H1 (cell line): ENCODE measurements around the gene ELMO1. TPM values are rescaled to one million over a fixed set of nuclear protein-coding genes. Genes with fewer than 3 reads are reported as not detected.
A peak's percentile ranks its signal among the peaks of the same experiment; 100 is the strongest.

Experiments used
- CTCF ChIA-PET: fragments of 300-600 bp; sonication (Branson Sonifier 250); formaldehyde crosslinking; loops from one replicate; lab custom pipeline; 2021; ENCODE audit not compliant: partially characterized antibody; lab: Charles Lee
- POLR2A ChIA-PET: fragments of 300-600 bp; sonication (Branson Sonifier 250); formaldehyde crosslinking; loops from one replicate; lab custom pipeline; 2021; ENCODE audit warnings: inconsistent platforms; ENCODE audit not compliant: partially characterized antibody; lab: Charles Lee
- DNase-seq, 2 experiments: peaks; one replicate each; pipeline versions ENCODE4 v3.0.0 to v3.0.0-alpha.2; 2010 to 2022; ENCODE audit warnings: low spot score in 2 of 2, low read depth in 1 of 2, mixed read lengths in 1 of 2
- FAIRE-seq: peaks from 2 replicates; lab custom pipeline; 2011; peaks lifted over from hg19 to GRCh38; lab: Jason Lieb, UNC
- H2AFZ ChIP-seq: 2 replicates; pipeline ENCODE4 v1.8.1; 2012; ENCODE audit warnings: low read length, inconsistent platforms
- H2AK5ac ChIP-seq: 2 replicates; pipeline ENCODE4 v1.6.1; 2013; ENCODE audit warnings: low read depth, low read length
- H2BK120ac ChIP-seq: replicated peaks from 2 replicates; pipeline ENCODE3; 2013; ENCODE audit warnings: low read depth, low read length, inconsistent platforms
- H2BK12ac ChIP-seq: 2 replicates; pipeline ENCODE4 v1.6.1; 2013; ENCODE audit warnings: low read depth, low read length
- H2BK15ac ChIP-seq: 2 replicates; pipeline ENCODE4 v1.6.1; 2013; ENCODE audit warnings: low read length
- H2BK20ac ChIP-seq: 2 replicates; pipeline ENCODE4 v1.6.1; 2013; ENCODE audit warnings: low read length
- H2BK5ac ChIP-seq: 2 replicates; pipeline ENCODE4 v1.6.1; 2013; ENCODE audit warnings: low read depth, low read length
- H3K14ac ChIP-seq: 2 replicates; pipeline ENCODE4 v1.6.1; 2013; ENCODE audit warnings: inconsistent platforms; ENCODE audit not compliant: insufficient read length
- H3K18ac ChIP-seq: 2 replicates; pipeline ENCODE4 v1.6.1; 2013; ENCODE audit warnings: low read length; ENCODE audit errors: extremely low read depth
- H3K23ac ChIP-seq: 2 replicates; pipeline ENCODE4 v1.6.1; 2013; ENCODE audit warnings: inconsistent platforms; ENCODE audit not compliant: insufficient read length
- H3K23me2 ChIP-seq: 2 replicates; pipeline ENCODE4 v1.6.1; 2013; ENCODE audit warnings: low read depth, low read length
- H3K27ac ChIP-seq: 2 replicates; pipeline ENCODE4 v1.6.1; 2011; ENCODE audit warnings: low read depth, low read length, inconsistent platforms
- H3K27me3 ChIP-seq, 4 experiments: replicated peaks in 1 of 4; 1 replicate in 1 of 4; 2 replicates in 3 of 4; pipeline versions ENCODE4 v1.6.1 to v1.8.1; 2011 to 2013; ENCODE audit warnings: low read length in 3 of 4, mild to moderate bottlenecking in 3 of 4, inconsistent platforms in 2 of 4, mixed read lengths in 2 of 4, moderate library complexity in 1 of 4; ENCODE audit not compliant: control insufficient read depth in 3 of 4, insufficient read depth in 3 of 4; ENCODE audit errors: extremely low read depth in 1 of 4
- H3K36me3 ChIP-seq, 4 experiments: 2 replicates each; pipeline versions ENCODE4 v1.6.1 to v1.8.1; 2011 to 2013; ENCODE audit warnings: mild to moderate bottlenecking in 4 of 4, low read length in 3 of 4, moderate library complexity in 2 of 4, control low read depth in 1 of 4, inconsistent platforms in 1 of 4; ENCODE audit not compliant: insufficient read depth in 4 of 4, control insufficient read depth in 2 of 4
- H3K4ac ChIP-seq: replicated peaks from 2 replicates; pipeline ENCODE3; 2013; ENCODE audit warnings: low read length, low read depth, mixed read lengths, inconsistent platforms; ENCODE audit not compliant: insufficient read length
- H3K4me1 ChIP-seq, 4 experiments: replicated peaks in 1 of 4; 1 replicate in 1 of 4; 2 replicates in 3 of 4; pipeline versions ENCODE4 v1.6.1 to v1.8.1; 2011 to 2013; ENCODE audit warnings: low read length in 3 of 4, inconsistent platforms in 2 of 4, mixed read lengths in 1 of 4; ENCODE audit not compliant: insufficient read depth in 4 of 4, control insufficient read depth in 3 of 4
- H3K4me2 ChIP-seq, 2 experiments: 2 replicates each; pipeline versions ENCODE4 v1.6.1 to v1.8.1; 2011 to 2013; ENCODE audit warnings: low read depth in 2 of 2, low read length in 2 of 2, control low read depth in 1 of 2, inconsistent platforms in 1 of 2, mild to moderate bottlenecking in 1 of 2; ENCODE audit not compliant: insufficient read depth in 1 of 2
- H3K4me3 ChIP-seq, 4 experiments: fragments of 200-600, 300-600 bp in 1 of 4; sonication (generic), shearing (Covaris generic), sonication (Bioruptor Twin) in 1 of 4; 2 replicates each; pipeline versions ENCODE4 v1.5.1 to v1.8.1; 2011 to 2016; ENCODE audit warnings: low read length in 4 of 4, low read depth in 3 of 4, control low read depth in 2 of 4, inconsistent platforms in 2 of 4, mild to moderate bottlenecking in 2 of 4, mixed read lengths in 1 of 4, moderate library complexity in 1 of 4; ENCODE audit not compliant: insufficient read depth in 2 of 4; ENCODE audit errors: extremely low read depth in 1 of 4
- H3K56ac ChIP-seq: replicated peaks from 2 replicates; pipeline ENCODE3; 2013; ENCODE audit warnings: low read depth, mild to moderate bottlenecking, mixed read lengths, low read length, inconsistent platforms; ENCODE audit not compliant: insufficient read length
- H3K79me1 ChIP-seq: 2 replicates; pipeline ENCODE4 v1.6.1; 2013; ENCODE audit warnings: low read depth, low read length, control low read depth
- H3K79me2 ChIP-seq, 2 experiments: 2 replicates each; pipeline versions ENCODE4 v1.6.1 to v1.8.1; 2012 to 2013; ENCODE audit warnings: low read length in 2 of 2, mild to moderate bottlenecking in 2 of 2, inconsistent platforms in 1 of 2; ENCODE audit not compliant: insufficient read depth in 2 of 2, control insufficient read depth in 1 of 2
- H3K9ac ChIP-seq, 4 experiments: replicated peaks in 1 of 4; 1 replicate in 1 of 4; 2 replicates in 3 of 4; pipeline versions ENCODE4 v1.6.1 to v1.8.1; 2011 to 2013; ENCODE audit warnings: low read depth in 3 of 4, low read length in 3 of 4, control low read depth in 2 of 4, mild to moderate bottlenecking in 2 of 4, moderate library complexity in 2 of 4, inconsistent platforms in 1 of 4; ENCODE audit errors: extremely low read depth in 1 of 4
- H3K9me3 ChIP-seq, 2 experiments: 2 replicates each; pipeline versions ENCODE4 v1.6.1 to v1.8.1; 2012 to 2013; ENCODE audit warnings: mild to moderate bottlenecking in 2 of 2, moderate library complexity in 2 of 2, control low read depth in 1 of 2, inconsistent platforms in 1 of 2, low read depth in 1 of 2, low read length in 1 of 2, mixed read lengths in 1 of 2; ENCODE audit not compliant: insufficient read depth in 2 of 2
- H4K20me1 ChIP-seq, 2 experiments: replicated peaks in 1 of 2; 2 replicates each; pipeline versions ENCODE3 to v1.8.1; 2011 to 2013; ENCODE audit warnings: inconsistent platforms in 2 of 2, low read length in 2 of 2, mild to moderate bottlenecking in 1 of 2; ENCODE audit not compliant: insufficient read depth in 2 of 2, control insufficient read depth in 1 of 2
- H4K5ac ChIP-seq: 2 replicates; pipeline ENCODE4 v1.6.1; 2013; ENCODE audit warnings: low read length, low read depth, mixed read lengths, inconsistent platforms; ENCODE audit not compliant: insufficient read length
- H4K8ac ChIP-seq: 2 replicates; pipeline ENCODE4 v1.8.0; 2013; ENCODE audit warnings: mild to moderate bottlenecking, moderate library complexity, low read length, inconsistent platforms; ENCODE audit not compliant: insufficient read depth; ENCODE audit errors: extremely low read depth
- H4K91ac ChIP-seq: replicated peaks from 2 replicates; pipeline ENCODE3; 2013; ENCODE audit warnings: low read length, mixed read lengths, inconsistent platforms; ENCODE audit not compliant: insufficient read length
- BACH1 ChIP-seq: IDR thresholded peaks from 2 replicates; pipeline ENCODE4 v1.6.1; 2012; ENCODE audit warnings: low read length, improper control_type of control experiment
- CHD1 ChIP-seq: IDR thresholded peaks from 2 replicates; pipeline ENCODE4 v1.6.1; 2012; ENCODE audit warnings: low read depth, low read length, improper control_type of control experiment
- EZH2 ChIP-seq: fragments of 200-600 bp; sonication (generic); IDR thresholded peaks from 2 replicates; pipeline ENCODE4 v1.7.1; 2012; ENCODE audit warnings: low read depth, mild to moderate bottlenecking, moderate library complexity, low read length, inconsistent platforms; ENCODE audit not compliant: severe bottlenecking
- FOSL1 ChIP-seq: IDR thresholded peaks from 2 replicates; pipeline ENCODE4 v1.6.1; 2011; ENCODE audit warnings: mild to moderate bottlenecking, low read depth, low read length, moderate library complexity; ENCODE audit not compliant: insufficient read depth
- GABPA ChIP-seq: IDR thresholded peaks from 2 replicates; pipeline ENCODE4 v1.6.1; 2011; ENCODE audit warnings: mild to moderate bottlenecking, low read length, moderate library complexity, borderline replicate concordance; ENCODE audit not compliant: insufficient read depth
- HDAC2 ChIP-seq, 2 experiments: fragments of 300-600 bp in 1 of 2; sonication (generic) in 1 of 2; IDR thresholded peaks; 2 replicates each; pipeline ENCODE4 v1.6.1; 2011 to 2012; ENCODE audit warnings: low read depth in 2 of 2, low read length in 2 of 2, mild to moderate bottlenecking in 2 of 2, moderate library complexity in 2 of 2, borderline replicate concordance in 1 of 2, inconsistent platforms in 1 of 2
- KDM5A ChIP-seq: fragments of 200-600 bp; IDR thresholded peaks from 2 replicates; pipeline ENCODE4 v1.7.1; 2012; ENCODE audit warnings: mild to moderate bottlenecking, low read length, inconsistent platforms, mixed read lengths
- YY1 ChIP-seq: IDR thresholded peaks from 2 replicates; pipeline ENCODE4 v1.6.1; 2011; ENCODE audit warnings: low read depth, mild to moderate bottlenecking, low read length
- WGBS, 2 experiments: shearing (Covaris generic) in 1 of 2; methylation state at CpG; one replicate each; pipeline versions ENCODE4 v1.1.6 to v1.1.7; 2013 to 2015; ENCODE audit warnings: low lambda C conversion rate in 2 of 2, mixed read lengths in 2 of 2, inconsistent platforms in 1 of 2, low coverage in 1 of 2, missing lambda C conversion rate in 1 of 2; ENCODE audit not compliant: insufficient replicate concordance in 2 of 2, insufficient coverage in 1 of 2, insufficient read length in 1 of 2; ENCODE audit errors: extremely low coverage in 1 of 2, missing lambda C conversion rate in 1 of 2; 5-methylcytosine and 5-hydroxymethylcytosine counted together
- long read RNA-seq, 2 experiments: library from RNA in 1 of 2; library from capped mRNA in 1 of 2; stranded (forward); transcript quantifications; one replicate each; pipeline ENCODE4 v2.0.0, GENCODE V29; 2021; ENCODE audit warnings: inconsistent platforms in 1 of 2
- polyA minus RNA-seq, 3 experiments: library from RNA; depleted of rRNA, polyadenylated mRNA; stranded (reverse); fragments of >200 nt; gene quantifications; 1 replicate in 2 of 3; 2 replicates in 1 of 3; pipeline ENCODE4 v1.2.3, GENCODE V29; 2011
- polyA plus RNA-seq, 7 experiments: library from polyadenylated mRNA; depleted of rRNA in 3 of 7; stranded (reverse) in 5 of 7; unstranded in 2 of 7; fragments of >200 nt in 5 of 7; fragments of 200-250 nt in 2 of 7; gene quantifications; 1 replicate in 5 of 7; 2 replicates in 1 of 7; 4 replicates in 1 of 7; pipeline versions ENCODE4 v1.2.1 to v1.2.3, GENCODE V29; 2011 to 2013; ENCODE audit warnings: missing spikeins in 2 of 7, mixed read lengths in 2 of 7
- total RNA-seq: library from RNA; stranded (reverse); fragmentation: NEBNext Ultra II Directional; extraction: Animal tissue kit (Norgen Biotek cat#: 25700); gene quantifications from 2 replicates; pipeline ENCODE4 v1.2.1, GENCODE V29; 2021

Gene ELMO1
- 18.4 and 20.6 TPM in 2 replicates for total RNA-seq
- polyA plus RNA-seq (2011; rRNA removed) = 14.1 and 21.0 TPM in 2 replicates
- 8.6 TPM for polyA plus RNA-seq (2011; cell fraction: cytosol; rRNA removed)
- polyA plus RNA-seq (2011; cell fraction: nucleus; rRNA removed) = 18.5 TPM
- polyA plus RNA-seq (2012, experiment 1 of 2) = 19.3 to 24.3 TPM (median 21.1 TPM) in 4 replicates
- polyA plus RNA-seq (2012, experiment 2 of 2) = 10.1 TPM
- 6.8 TPM for polyA plus RNA-seq (2013, experiment 1 of 2)
- 6.6 TPM for polyA plus RNA-seq (2013, experiment 2 of 2)
- 65.9 and 71.4 TPM in 2 replicates for polyA minus RNA-seq (2011; rRNA and poly(A)+ RNA removed)
- 19.8 TPM for polyA minus RNA-seq (2011; cell fraction: cytosol; rRNA and poly(A)+ RNA removed)
- 178 TPM for polyA minus RNA-seq (2011; cell fraction: nucleus; rRNA and poly(A)+ RNA removed)
- long read RNA-seq, experiment 1, full-length matches to known transcripts = 2 of 9 reads
- long read RNA-seq, experiment 1, partial matches to known transcripts = 5 of 9 reads
- long read RNA-seq, experiment 1, other reads (novel, unspliced or antisense) = 2 of 9 reads
- long read RNA-seq, experiment 2, partial matches to known transcripts = 0 of 5 reads
- long read RNA-seq, experiment 2, other reads (novel, unspliced or antisense) = 5 of 5 reads

- WGBS, 2 experiments = 3% methylated on average over 51 of the region's 56 CpGs; no CpG with 5 or more reads in 1 of the 2 experiments
- peak within 1 kb of the TSS; percentile 43; the same call in 1 of the 2 replicates for H2BK20ac ChIP-seq
- H2BK15ac ChIP-seq = no peak within 1 kb of the TSS
- TF ChIP-seq BACH1 (no peak), YY1 (0 out of 2 replicates have a peak, but pooled peaks have one; percentile 6), KDM5A (no peak), CHD1 (no peak), GABPA (peak; percentile 47; the same call in 1 of the 2 replicates), EZH2 (no peak), FOSL1 (no peak), HDAC2 (IDR thresholded peaks at IDR 0.05; ENCODE audit: borderline replicate concordance in 1 of 2, low read depth in 2 of 2, low read length in 2 of 2) (peak in 1 of 2 experiments; percentile 67; a peak in 2 of 4 replicates)
Observed at GRCh38 chr7:37448636-37449361, at the start of gene ELMO1. TSS of gene ELMO1 (minus strand) at chr7:37448864. CDS start at chr7:37342690, 106,174 bp downstream.

More at GRCh38 chr7:37448636-37449361, at the start of gene ELMO1:
- Histone ChIP-seq H2BK5ac (peak within 1 kb of the TSS; percentile 45; the same call in 1 of the 2 replicates), H3K9me3 (no peaks in the 10 kb centered on the region), H3K36me3 (no peaks in the 10 kb centered on the region), H2BK120ac (no peak within 1 kb of the TSS), H2BK12ac (no peak within 1 kb of the TSS), H3K14ac (no peak within 1 kb of the TSS), H4K91ac (no peak within 1 kb of the TSS), H2AFZ (peak within 1 kb of the TSS; percentile 65; the same call in 1 of the 2 replicates), H2AK5ac (no peak within 1 kb of the TSS), H3K4me1 (peaks cover 0 to 15% (median 3%) of the 10 kb centered on the region in 4 experiments; a peak in 4 of 7 replicates), H3K79me1 (no peaks in the 10 kb centered on the region), H3K18ac (peak within 1 kb of the TSS; percentile 72; the same call in 1 of the 2 replicates), H3K79me2 (peaks cover 0 to 26% of the 10 kb centered on the region in 2 experiments; a peak in 2 of 4 replicates), H3K27me3 (no peaks in the 10 kb centered on the region; a peak in 2 of 7 replicates), H3K56ac (peak within 1 kb of the TSS; percentile 2), H3K27ac (no peak within 1 kb of the TSS), H3K4ac (no peak within 1 kb of the TSS), H3K23me2 (peaks cover 12% of the 10 kb centered on the region), H3K23ac (no peak within 1 kb of the TSS), H4K5ac (peak within 1 kb of the TSS; percentile 44), H4K20me1 (no peaks in the 10 kb centered on the region), H3K4me2 (peak within 1 kb of the TSS; percentile 73 to 86), H3K9ac (peak within 1 kb of the TSS; percentile 24 to 68 (median 52)), H4K8ac (peak within 1 kb of the TSS; percentile 81), H3K4me3 (peak within 1 kb of the TSS; percentile 70 to 93 (median 74))
- ChIA-PET CTCF (interaction anchor here (0.6 to 6.8 kb wide), 20 partner anchors 8 to 385 kb away, joined by 3 to 55 read pairs (median 4); no protein-coding TSS in a partner anchor), POLR2A (interaction anchor here (1.1 to 3.5 kb wide), 5 partner anchors 9 to 200 kb away, joined by 3 to 19 read pairs (median 5); no protein-coding TSS in a partner anchor)
- DNase-seq = peak; percentile 70 to 81
- FAIRE-seq = no peak
